Measurements from ENCODE around the gene FRMPD1.

- TF ChIP-seq EZH2phosphoT487 (IDR thresholded peaks at IDR 0.05; ENCODE audit: insufficient read depth, low read depth): no peak
- no peak for TF ChIP-seq EZH2 (IDR thresholded peaks at IDR 0.05; ENCODE audit: insufficient read depth, poor library complexity, severe bottlenecking)
Observed at GRCh38 chr9:37617161-37617560, 33.6 kb upstream of the FRMPD1 start.
